H9 (cell line): Measurements from ENCODE around the gene AKT3. TPM values are rescaled to one million over a fixed set of nuclear protein-coding genes. Genes with fewer than 3 reads are reported as not detected.
A peak's percentile ranks its signal among the peaks of the same experiment; 100 is the strongest.

Experiments used
- DNase-seq: peaks from one replicate; pipeline ENCODE4 v3.0.0-alpha.2; 2017
- H2AFZ ChIP-seq: one replicate; pipeline ENCODE4 v1.6.1; 2013; ENCODE audit warnings: mild to moderate bottlenecking, low read length, control low read depth, moderate library complexity
- H2AK5ac ChIP-seq: 2 replicates; pipeline ENCODE4 v1.6.1; 2013; ENCODE audit warnings: low read length, control low read depth, mixed read lengths; ENCODE audit not compliant: insufficient read length
- H2BK120ac ChIP-seq: one replicate; pipeline ENCODE4 v1.6.1; 2013; ENCODE audit warnings: low read depth, mild to moderate bottlenecking, low read length, control low read depth, inconsistent platforms; ENCODE audit not compliant: poor library complexity, severe bottlenecking
- H2BK12ac ChIP-seq: 2 replicates; pipeline ENCODE4 v1.6.1; 2013; ENCODE audit warnings: low read length, control low read depth, mixed read lengths, low read depth; ENCODE audit not compliant: insufficient read length
- H2BK15ac ChIP-seq: 2 replicates; pipeline ENCODE4 v1.6.1; 2013; ENCODE audit warnings: low read depth, low read length, control low read depth
- H2BK20ac ChIP-seq: one replicate; pipeline ENCODE4 v1.6.1; 2013; ENCODE audit warnings: low read depth, mild to moderate bottlenecking, low read length, control low read depth, inconsistent platforms; ENCODE audit not compliant: poor library complexity, severe bottlenecking
- H2BK5ac ChIP-seq: 2 replicates; pipeline ENCODE4 v1.6.1; 2013; ENCODE audit warnings: low read length, control low read depth, mixed read lengths; ENCODE audit not compliant: insufficient read length
- H3K14ac ChIP-seq: 2 replicates; pipeline ENCODE4 v1.6.1; 2013; ENCODE audit warnings: low read length, control low read depth; ENCODE audit not compliant: insufficient read depth
- H3K18ac ChIP-seq: 2 replicates; pipeline ENCODE4 v1.6.1; 2013; ENCODE audit warnings: low read depth, mild to moderate bottlenecking, mixed read lengths, low read length, control low read depth; ENCODE audit not compliant: insufficient read length
- H3K23ac ChIP-seq: 2 replicates; pipeline ENCODE4 v1.6.1; 2013; ENCODE audit warnings: low read length, control low read depth, mixed read lengths, low read depth; ENCODE audit not compliant: insufficient read length
- H3K23me2 ChIP-seq: 2 replicates; pipeline ENCODE4 v1.6.1; 2013; ENCODE audit warnings: low read depth, mild to moderate bottlenecking, mixed read lengths, low read length, control low read depth; ENCODE audit not compliant: insufficient read length, poor library complexity, severe bottlenecking
- H3K27ac ChIP-seq: 2 replicates; pipeline ENCODE4 v1.5.1; 2013; ENCODE audit warnings: low read length, control low read depth, mixed read lengths, low read depth; ENCODE audit not compliant: insufficient read length
- H3K27me3 ChIP-seq: 2 replicates; pipeline ENCODE4 v1.6.1; 2013; ENCODE audit warnings: low read length, control low read depth, inconsistent platforms; ENCODE audit not compliant: insufficient read depth
- H3K4ac ChIP-seq: 2 replicates; pipeline ENCODE4 v1.6.1; 2013; ENCODE audit warnings: low read depth, mild to moderate bottlenecking, control low read depth, inconsistent platforms, low read length, moderate library complexity
- H3K4me1 ChIP-seq: 2 replicates; pipeline ENCODE4 v1.6.1; 2013; ENCODE audit warnings: low read length, control low read depth, inconsistent platforms; ENCODE audit not compliant: insufficient read depth
- H3K4me2 ChIP-seq: 2 replicates; pipeline ENCODE4 v1.6.1; 2013; ENCODE audit warnings: low read length, control low read depth, mixed read lengths; ENCODE audit not compliant: insufficient read length, insufficient read depth
- H3K56ac ChIP-seq: 2 replicates; pipeline ENCODE4 v1.6.1; 2013; ENCODE audit warnings: low read depth, mild to moderate bottlenecking, mixed read lengths, low read length, control low read depth; ENCODE audit not compliant: insufficient read length
- H3K79me1 ChIP-seq: 2 replicates; pipeline ENCODE4 v1.6.1; 2013; ENCODE audit warnings: low read depth, mild to moderate bottlenecking, moderate library complexity, low read length, control low read depth, inconsistent platforms; ENCODE audit not compliant: insufficient read depth, poor library complexity, severe bottlenecking
- H3K79me2 ChIP-seq: 2 replicates; pipeline ENCODE4 v1.6.1; 2013; ENCODE audit warnings: low read length, control low read depth, inconsistent platforms; ENCODE audit not compliant: insufficient read depth
- H3K9ac ChIP-seq: 2 replicates; pipeline ENCODE4 v1.6.1; 2013; ENCODE audit warnings: low read length, control low read depth, mixed read lengths; ENCODE audit not compliant: insufficient read length; ENCODE audit errors: extremely low read depth
- H3K9me3 ChIP-seq: one replicate; pipeline ENCODE4 v1.6.1; 2013; ENCODE audit warnings: low read depth, low read length, inconsistent platforms; ENCODE audit not compliant: control insufficient read depth
- H3T11ph ChIP-seq: one replicate; pipeline ENCODE4 v1.6.1; 2013; ENCODE audit warnings: mild to moderate bottlenecking, low read length, control low read depth, inconsistent platforms
- H4K20me1 ChIP-seq: one replicate; pipeline ENCODE4 v1.6.1; 2013; ENCODE audit not compliant: control insufficient read depth, insufficient read length, insufficient read depth
- H4K5ac ChIP-seq: 2 replicates; pipeline ENCODE4 v1.6.1; 2013; ENCODE audit warnings: low read depth, mild to moderate bottlenecking, mixed read lengths, low read length, control low read depth; ENCODE audit not compliant: insufficient read length
- H4K8ac ChIP-seq: replicated peaks from 2 replicates; pipeline ENCODE4 v1.6.1; 2013; ENCODE audit warnings: low read length, control low read depth, mixed read lengths, low read depth; ENCODE audit not compliant: insufficient read length
- H4K91ac ChIP-seq: 2 replicates; pipeline ENCODE4 v1.6.1; 2013; ENCODE audit warnings: low read depth, mild to moderate bottlenecking, moderate library complexity, mixed read lengths, low read length, control low read depth; ENCODE audit not compliant: insufficient read length
- H3K27ac Mint-ChIP-seq, 3 experiments: 2 replicates in 2 of 3; 3 replicates in 1 of 3; pipeline ENCODE4 v1.8.0; 2020 to 2021; ENCODE audit warnings: mixed read lengths in 3 of 3, mild to moderate bottlenecking in 1 of 3, moderate library complexity in 1 of 3
- H3K27me3 Mint-ChIP-seq: 2 replicates; pipeline ENCODE4 v1.8.0; 2021; ENCODE audit warnings: low read depth, mild to moderate bottlenecking, moderate library complexity, mixed read lengths
- H3K36me3 Mint-ChIP-seq, 3 experiments: 2 replicates in 2 of 3; 3 replicates in 1 of 3; pipeline ENCODE4 v1.8.0; 2020 to 2021; ENCODE audit warnings: low read depth in 3 of 3, mixed read lengths in 3 of 3; ENCODE audit not compliant: insufficient read depth in 1 of 3
- H3K4me1 Mint-ChIP-seq, 2 experiments: 2 replicates each; pipeline ENCODE4 v1.8.0; 2020; ENCODE audit warnings: mixed read lengths in 2 of 2
- H3K4me3 Mint-ChIP-seq, 2 experiments: 2 replicates in 1 of 2; 3 replicates in 1 of 2; pipeline ENCODE4 v1.8.0; 2020 to 2021; ENCODE audit warnings: mild to moderate bottlenecking in 2 of 2, mixed read lengths in 2 of 2, moderate library complexity in 1 of 2
- H3K9me3 Mint-ChIP-seq, 2 experiments: 2 replicates in 1 of 2; 3 replicates in 1 of 2; pipeline ENCODE4 v1.8.0; 2020; ENCODE audit warnings: mild to moderate bottlenecking in 2 of 2, mixed read lengths in 2 of 2, moderate library complexity in 1 of 2
- CTCF ChIP-seq: fragments of 200-600 bp; sonication (generic); conservative IDR thresholded peaks from 3 replicates; pipeline ENCODE4 v1.8.0; 2021; ENCODE audit warnings: antibody characterized with exemption, mild to moderate bottlenecking
- WGBS: extraction: QIAGEN DNeasy Blood & Tissue Kit; methylation state at CpG from one replicate; pipeline ENCODE4 v1.1.7; 2013; ENCODE audit warnings: missing lambda C conversion rate, low lambda C conversion rate, mixed read lengths; ENCODE audit not compliant: insufficient read length; ENCODE audit errors: extremely low coverage; 5-methylcytosine and 5-hydroxymethylcytosine counted together
- total RNA-seq: library from RNA; stranded (reverse); gene quantifications from 2 replicates; pipeline ENCODE4 v1.2.1, GENCODE V29; 2021

The AKT3 gene
- total RNA-seq, 1 experiment from 2014 or later: 27.8 TPM

GRCh38 chr1:243513726-243514491, 336.1 kb downstream of the AKT3 start:
- Histone ChIP-seq H3T11ph (no peak overlapping the region), H3K27ac (no peak overlapping the region), H2BK12ac (no peak overlapping the region), H3K4me1 (no peaks in the 10 kb centered on the region; the same call in 1 of the 2 replicates), H3K27me3 (no peaks in the 10 kb centered on the region), H4K20me1 (no peaks in the 10 kb centered on the region), H3K9ac (no peak overlapping the region), H3K4me2 (no peak overlapping the region), H3K56ac (no peak overlapping the region), H2BK5ac (no peak overlapping the region), H3K23ac (no peak overlapping the region), H4K91ac (no peak overlapping the region), H2BK120ac (no peak overlapping the region), H2AFZ (no peak overlapping the region), H3K23me2 (no peaks in the 10 kb centered on the region), H3K79me2 (no peaks in the 10 kb centered on the region), H3K14ac (no peak overlapping the region), H2BK20ac (no peak overlapping the region), H2AK5ac (no peak overlapping the region), H3K79me1 (no peaks in the 10 kb centered on the region), H3K9me3 (no peaks in the 10 kb centered on the region), H3K18ac (no peak overlapping the region), H2BK15ac (no peak overlapping the region), H3K4ac (no peak overlapping the region), H4K8ac (no peak overlapping the region), H4K5ac (no peak overlapping the region)
- Mint-ChIP-seq H3K4me3 (no peak overlapping the region), H3K9me3 (peaks cover 8 to 10% of the 10 kb centered on the region in 2 experiments; a peak in 4 of 5 replicates), H3K27ac (peak overlapping the region in 1 of 3 experiments; percentile 22; a peak in 1 of 7 replicates), H3K27me3 (no peaks in the 10 kb centered on the region), H3K36me3 (peaks cover 7 to 23% (median 22%) of the 10 kb centered on the region in 3 experiments; a peak in 6 of 7 replicates), H3K4me1 (peaks cover 12 to 14% of the 10 kb centered on the region in 2 experiments)
- TF ChIP-seq CTCF: no peak
- DNase-seq: no peak
- no CpG with 5 or more reads among the region's 7 CpGs for WGBS
